Heart left ventricle (tissue), 16 donors: Measurements from ENCODE around the gene ILDR1. TPM values are rescaled to one million over a fixed set of nuclear protein-coding genes. Genes with fewer than 3 reads are reported as not detected.
A peak's percentile ranks its signal among the peaks of the same experiment; 100 is the strongest.
"Not testable (repeated sequence)": the region's sequence is repeated elsewhere in the genome, so short reads cannot be mapped to it uniquely, and the experiment has no call there.

Source experiments
- ATAC-seq, 4 donors: fragments of 200-7000 bp; cut with Tn5 transposase; one replicate each; pipeline ENCODE4 v1.9.1; 2020 to 2022; ENCODE audit warnings: moderate library complexity in 4 of 4, mild to moderate bottlenecking in 3 of 4, moderate number of reproducible peaks in 1 of 4
- DNase-seq, 5 donors: peaks; one replicate each; pipeline ENCODE4 v3.0.0-alpha.2; 2020
- H3K27ac ChIP-seq, 12 donors: fragments of 200-600 bp; sonication (generic) in 4 of 12; one replicate each; pipeline versions ENCODE4 v1.5.0 to v1.8.0; 2016 to 2022; ENCODE audit warnings: mild to moderate bottlenecking in 2 of 12
- H3K27me3 ChIP-seq, 9 donors: fragments of 200-600 bp; sonication (generic) in 2 of 9; one replicate each; pipeline versions ENCODE4 v1.5.1 to v1.8.0; 2016 to 2022; ENCODE audit warnings: mild to moderate bottlenecking in 3 of 9
- H3K36me3 ChIP-seq, 9 donors: fragments of 200-600 bp; sonication (generic) in 2 of 9; one replicate each; pipeline versions ENCODE4 v1.5.0 to v1.8.0; 2018 to 2022; ENCODE audit warnings: mild to moderate bottlenecking in 2 of 9
- H3K4me1 ChIP-seq, 12 donors: fragments of 200-600 bp; sonication (generic) in 4 of 12; one replicate each; pipeline versions ENCODE4 v1.5.0 to v1.8.0; 2016 to 2022; ENCODE audit warnings: mild to moderate bottlenecking in 3 of 12
- H3K4me3 ChIP-seq, 12 donors: fragments of 200-600 bp; sonication (generic) in 4 of 12; one replicate each; pipeline versions ENCODE4 v1.5.0 to v1.8.0; 2017 to 2022; ENCODE audit warnings: mild to moderate bottlenecking in 9 of 12, moderate library complexity in 4 of 12
- H3K9me3 ChIP-seq, 12 donors: fragments of 200-600 bp; sonication (generic) in 4 of 12; one replicate each; pipeline versions ENCODE4 v1.5.0 to v1.8.0; 2016 to 2022; ENCODE audit warnings: mild to moderate bottlenecking in 1 of 12
- POLR2A ChIP-seq, 2 donors: fragments of 450-650 bp; IDR thresholded peaks; one replicate each; pipeline ENCODE4 v1.6.1; 2017; ENCODE audit warnings: antibody characterized with exemption in 2 of 2, mild to moderate bottlenecking in 2 of 2, moderate library complexity in 2 of 2
- WGBS, 4 donors: extraction: QIAGEN DNeasy Blood & Tissue Kit in 2 of 4; methylation state at CpG; one replicate each; pipeline versions ENCODE4 v1.1.5 to v1.1.7; 2013 to 2018; 5-methylcytosine and 5-hydroxymethylcytosine counted together
- intact Hi-C, 10 donors: fragments of 100-400 bp; cut with DNase I; formaldehyde crosslinking; loops; one replicate each; pipeline versions ENCODE4 v1.11.1 to v1.14.2; 2022
- polyA plus RNA-seq, 2 donors: library from polyadenylated mRNA; stranded (reverse); fragments of 200-250 nt; gene quantifications; one replicate each; pipeline ENCODE4 v1.2.3, GENCODE V29; 2013
- total RNA-seq, 9 donors: library from RNA; depleted of rRNA in 2 of 9; stranded (reverse); fragments of >200 nt in 2 of 9; fragmentation: NEBNext Ultra II Directional in 3 of 9; extraction: Animal tissue kit (Norgen Biotek cat#: 25700) in 3 of 9; gene quantifications; one replicate each; pipeline versions ENCODE4 v1.1.0 to v1.2.4, GENCODE V29; 2016 to 2023
- TF ChIP-seq, protein P1 (sequence below), 12 donors: fragments of 200-600 bp; sonication (generic) in 4 of 12; IDR thresholded peaks; one replicate each; pipeline versions ENCODE4 v1.5.0 to v1.8.0; 2018 to 2022; ENCODE audit warnings: antibody characterized with exemption in 12 of 12, mild to moderate bottlenecking in 5 of 12
- donor health status: ischemic (EF 13 %, LVEDD 7.1; RV severe dilation, severe dysfunction).
- donor health status: healthy with polysubstance abuse.
- donor health status: DM: no; HTN: yes; CAD: no.
- donor health status: DM: no; HTN: no; CAD: no.
- donor health status: ischemic (EF 25% LVEDD 6.9; RV normal size, moderate dysfunction).
- donor health status: ischemic (EF 25% LVEDD 5.7; RV mildly dilated, moderate dysfunction).
- donor health status: healthy.
- donor health status: DM: yes; HTN: yes; CAD: no.
- donor health status: ischemic (EF 35%, LVEDD 5.7; RV mildly dilated, moderate dysfunction).
- donor health status: nonischemic (EF 11% LVEDD 7.7; RV severe dilation, severe dysfunction).
- donor health status: DM: yes; HTN: yes; CAD: no.
- donor health status: PGD.
- donor health status: ischemic (EF 29% LVEDD 5.4; RV normal size, mild dysfunction).
- donor health status: nonischemic (EF 23%, LVEDD 6.1; RV moderate dilation, normal function).

ILDR1 gene
- total and polyA plus RNA-seq, 11 donors = 0.18 to 0.24 (median 0.20) TPM; not detected in 8

DNA sequence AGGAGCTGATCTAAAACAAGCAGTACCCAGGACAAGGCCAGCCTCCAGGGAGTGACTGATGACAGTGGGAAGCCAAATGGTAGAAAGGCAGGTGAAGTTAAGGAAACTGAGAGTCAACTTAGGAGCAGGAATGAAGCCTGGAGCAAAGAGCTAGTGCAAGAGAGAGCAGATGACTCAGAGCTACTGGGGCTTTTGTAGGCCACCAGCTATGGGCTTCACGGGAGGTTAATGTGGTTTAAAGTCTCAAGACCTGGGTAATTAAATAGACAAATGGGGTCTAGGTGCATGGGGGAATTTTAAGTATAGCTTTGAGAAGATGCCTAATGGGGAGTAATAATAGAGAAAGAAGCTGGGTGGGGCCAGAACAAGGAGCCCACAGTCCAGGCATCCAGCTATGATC lies 36.2 kb upstream of the ILDR1 start:
- Histone ChIP-seq H3K4me1 (peaks cover 0 to 17% (median 0%) of the 10 kb centered on the region in 12 donors), H3K27me3 (peaks cover 0 to 4% (median 0%) of the 10 kb centered on the region in 9 donors), H3K4me3 (peak overlapping the region in 1 of 12 donors; percentile 57), H3K27ac (no peak overlapping the region), H3K9me3 (no peaks in the 10 kb centered on the region), H3K36me3 (no peaks in the 10 kb centered on the region)
- ATAC-seq (no peak), DNase-seq (no peak)
- TF ChIP-seq, protein P1, sequence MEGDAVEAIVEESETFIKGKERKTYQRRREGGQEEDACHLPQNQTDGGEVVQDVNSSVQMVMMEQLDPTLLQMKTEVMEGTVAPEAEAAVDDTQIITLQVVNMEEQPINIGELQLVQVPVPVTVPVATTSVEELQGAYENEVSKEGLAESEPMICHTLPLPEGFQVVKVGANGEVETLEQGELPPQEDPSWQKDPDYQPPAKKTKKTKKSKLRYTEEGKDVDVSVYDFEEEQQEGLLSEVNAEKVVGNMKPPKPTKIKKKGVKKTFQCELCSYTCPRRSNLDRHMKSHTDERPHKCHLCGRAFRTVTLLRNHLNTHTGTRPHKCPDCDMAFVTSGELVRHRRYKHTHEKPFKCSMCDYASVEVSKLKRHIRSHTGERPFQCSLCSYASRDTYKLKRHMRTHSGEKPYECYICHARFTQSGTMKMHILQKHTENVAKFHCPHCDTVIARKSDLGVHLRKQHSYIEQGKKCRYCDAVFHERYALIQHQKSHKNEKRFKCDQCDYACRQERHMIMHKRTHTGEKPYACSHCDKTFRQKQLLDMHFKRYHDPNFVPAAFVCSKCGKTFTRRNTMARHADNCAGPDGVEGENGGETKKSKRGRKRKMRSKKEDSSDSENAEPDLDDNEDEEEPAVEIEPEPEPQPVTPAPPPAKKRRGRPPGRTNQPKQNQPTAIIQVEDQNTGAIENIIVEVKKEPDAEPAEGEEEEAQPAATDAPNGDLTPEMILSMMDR (IDR thresholded peaks at IDR 0.05) = no peak
- no peak for TF ChIP-seq POLR2A (IDR thresholded peaks at IDR 0.05)
- WGBS, 4 donors = 79 to 88% (median 82%) methylated on average over 1 of the region's 1 CpG
- intact Hi-C loops = no loop called here

GRCh38 chr3:122057671-122058070 lies 35.6 kb upstream of the ILDR1 start:
- ATAC-seq (no peak), DNase-seq (no peak)
- TF ChIP-seq, protein P1 (IDR thresholded peaks at IDR 0.05) = no peak
- no peak for TF ChIP-seq POLR2A (IDR thresholded peaks at IDR 0.05)
- intact Hi-C loops = no loop called here
- Histone ChIP-seq H3K36me3 (no peaks in the 10 kb centered on the region), H3K9me3 (no peaks in the 10 kb centered on the region), H3K27me3 (peaks cover 0 to 4% (median 0%) of the 10 kb centered on the region in 9 donors), H3K4me1 (peaks cover 0 to 17% (median 0%) of the 10 kb centered on the region in 12 donors), H3K4me3 (peak overlapping the region in 1 of 12 donors; percentile 57), H3K27ac (peak overlapping the region in 1 of 12 donors; percentile 87)
- WGBS, 4 donors = 92 to 96% (median 94%) methylated on average over 2 of the region's 2 CpGs

DNA sequence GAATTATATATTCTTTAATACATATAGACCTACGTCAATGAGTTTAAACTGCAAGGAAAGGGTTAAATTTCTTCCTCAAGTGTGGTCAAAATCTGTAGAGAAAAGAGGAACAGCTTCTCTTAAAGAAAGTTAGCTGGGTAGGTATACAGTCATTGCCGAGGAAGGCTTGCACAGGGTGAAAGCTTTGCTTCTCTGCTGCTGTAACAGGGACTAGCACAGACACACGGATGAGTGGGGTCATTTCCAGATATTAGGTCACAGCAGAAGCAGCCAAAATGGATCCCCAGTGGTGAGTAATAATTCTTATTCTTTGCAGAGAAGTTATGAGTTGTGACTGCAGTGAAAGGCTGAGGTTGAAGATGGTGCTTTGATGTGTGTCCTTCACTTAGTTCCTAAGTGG lies 33.2 kb upstream of the ILDR1 start, which contains the start of gene CD86:
TSS of gene CD86 (plus strand) at position 148 of the 400 bp plus-strand sequence. CDS start at position 276, 128 bp downstream.
- Histone ChIP-seq H3K27me3 (peaks cover 0 to 4% (median 0%) of the 10 kb centered on the region in 9 donors), H3K4me1 (peaks cover 0 to 12% (median 0%) of the 10 kb centered on the region in 12 donors), H3K27ac (peak within 1 kb of the TSS in 4 of 12 donors; percentile 22 to 87 (median 28)), H3K36me3 (no peaks in the 10 kb centered on the region), H3K9me3 (no peaks in the 10 kb centered on the region), H3K4me3 (peak within 1 kb of the TSS in 8 of 12 donors; percentile 10 to 57 (median 20))
- DNase-seq (no peak), ATAC-seq (peak in 3 of 4 donors; percentile 31 to 44 (median 33))
- intact Hi-C loops = no loop called here
- 40 to 60% (median 44%) methylated on average over 3 of the region's 3 CpGs for WGBS, 4 donors
- no peak for TF ChIP-seq POLR2A (IDR thresholded peaks at IDR 0.05)
- TF ChIP-seq, protein P1 (IDR thresholded peaks at IDR 0.05) = no peak

GRCh38 chr3:122052968-122053367 lies 30.9 kb upstream of the ILDR1 start:
- ATAC-seq = no peak
- Histone ChIP-seq H3K4me3 (no peak overlapping the region), H3K27me3 (peaks cover 0 to 4% (median 0%) of the 10 kb centered on the region in 9 donors), H3K27ac (no peak overlapping the region), H3K36me3 (no peaks in the 10 kb centered on the region), H3K9me3 (no peaks in the 10 kb centered on the region), H3K4me1 (peaks cover 0 to 3% (median 0%) of the 10 kb centered on the region in 12 donors)
- no peak for DNase-seq
- no peak for TF ChIP-seq POLR2A (IDR thresholded peaks at IDR 0.05)
- TF ChIP-seq, protein P1 (IDR thresholded peaks at IDR 0.05) = no peak
- intact Hi-C loops = no loop called here
- WGBS, 4 donors = 76 to 82% (median 79%) methylated on average over 3 of the region's 3 CpGs

DNA sequence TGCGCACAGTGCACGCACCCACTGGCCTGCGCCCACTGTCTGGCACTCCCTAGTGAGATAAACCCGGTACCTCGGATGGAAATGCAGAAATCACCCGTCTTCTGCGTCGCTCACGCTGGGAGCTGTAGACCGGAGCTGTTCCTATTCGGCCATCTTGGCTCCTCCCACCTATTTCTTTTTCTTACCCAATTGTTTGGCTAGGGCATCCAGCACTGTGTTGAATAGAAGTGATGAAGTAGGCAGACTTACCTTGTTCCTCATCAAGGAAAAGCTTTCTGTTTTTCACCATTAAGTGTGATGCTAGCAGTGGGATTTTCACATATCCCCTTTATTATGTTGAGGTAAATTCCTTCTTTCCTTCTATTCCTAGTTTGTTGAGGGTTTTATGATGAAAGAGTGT lies 25.7 kb upstream of the ILDR1 start:
- intact Hi-C loops, ATAC-seq, H3K4me3 ChIP-seq, H3K27ac ChIP-seq, DNase-seq, H3K9me3 ChIP-seq, H3K27me3 ChIP-seq, H3K4me1 ChIP-seq, H3K36me3 ChIP-seq: not testable (repeated sequence)
- WGBS, 4 donors = 86 to 100% (median 92%) methylated on average over 5 to 11 of the region's 11 CpGs

DNA sequence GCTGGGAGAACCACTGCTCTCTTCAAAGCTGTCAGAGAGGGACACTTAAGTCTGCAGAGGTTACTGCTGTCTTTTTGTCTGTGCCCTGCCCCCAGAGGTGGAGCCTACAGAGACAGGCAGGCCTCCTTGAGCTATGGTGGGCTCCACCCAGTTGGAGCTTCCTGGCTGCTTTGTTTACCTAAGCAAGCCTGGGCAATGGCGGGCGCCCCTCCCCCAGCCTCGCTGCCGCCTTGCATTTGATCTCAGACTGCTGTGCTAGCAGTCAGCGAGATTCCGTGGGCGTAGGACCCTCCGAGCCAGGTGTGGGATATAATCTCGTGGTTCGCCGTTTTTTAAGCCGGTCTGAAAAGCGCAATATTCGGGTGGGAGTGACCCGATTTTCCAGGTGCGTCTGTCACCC lies 25.2 kb upstream of the ILDR1 start:
- H3K27me3 ChIP-seq, H3K4me3 ChIP-seq, intact Hi-C loops, H3K9me3 ChIP-seq, H3K27ac ChIP-seq, H3K36me3 ChIP-seq, ATAC-seq, H3K4me1 ChIP-seq, DNase-seq: not testable (repeated sequence)
- WGBS, 4 donors = 83 to 92% (median 87%) methylated on average over 5 to 11 of the region's 16 CpGs
